ENCODE measurements around the gene YBX1.
"Not testable (repeated sequence)": the region's sequence is repeated elsewhere in the genome, so short reads cannot be mapped to it uniquely, and the experiment has no call there.

YBX1 gene

GRCh38 chr1:42748461-42749410 is 66.5 kb downstream of the YBX1 start:
- no peak for DNase-seq (ENCODE audit: low read depth)
- H3K4me3 ChIP-seq (ENCODE audit: low read length): no peak overlapping the region
- TF ChIP-seq CTCF (IDR thresholded peaks at IDR 0.05; ENCODE audit: insufficient read depth, low read depth, low read length, missing control alignments): no peak

GRCh38 chr1:42750041-42750440 is 67.8 kb downstream of the YBX1 start:
- TF ChIP-seq CTCF (IDR thresholded peaks at IDR 0.05; ENCODE audit: insufficient read depth, low read depth, low read length, missing control alignments): no peak
- DNase-seq (ENCODE audit: low read depth): no peak

GRCh38 chr1:42751511-42752070 is 69.4 kb downstream of the YBX1 start:
- H3K4me3 ChIP-seq (ENCODE audit: low read length); DNase-seq (ENCODE audit: low read depth): not testable (repeated sequence)

More at GRCh38 chr1:42750041-42750440, 67.8 kb downstream of the YBX1 start:
- no peak overlapping the region for H3K4me3 ChIP-seq (ENCODE audit: low read length)

- H3K4me3 ChIP-seq (ENCODE audit: low read length): no peak overlapping the region
- no peak for TF ChIP-seq CTCF (IDR thresholded peaks at IDR 0.05; ENCODE audit: insufficient read depth, low read depth, low read length, missing control alignments)
- DNase-seq (ENCODE audit: low read depth): no peak
Observed at GRCh38 chr1:42752284-42752683, 70.1 kb downstream of the YBX1 start.

- TF ChIP-seq CTCF (IDR thresholded peaks at IDR 0.05; ENCODE audit: insufficient read depth, low read depth, low read length, missing control alignments): no peak
- no peak overlapping the region for H3K4me3 ChIP-seq (ENCODE audit: low read length)
- peak; percentile 51 for DNase-seq (ENCODE audit: low read depth)
Observed at GRCh38 chr1:42753070-42753469, 70.9 kb downstream of the YBX1 start.
